Ishikawa (cell line): ENCODE measurements around the gene NUP37.

Experiments used
- EP300 ChIP-seq: IDR thresholded peaks from 2 replicates; pipeline ENCODE4 v1.6.1; 2012; ENCODE audit warnings: borderline replicate concordance
- YY1 ChIP-seq: IDR thresholded peaks from 2 replicates; pipeline ENCODE4 v1.6.1; 2012; ENCODE audit warnings: low read depth
- TF ChIP-seq, protein P1 (sequence below): IDR thresholded peaks from 2 replicates; pipeline ENCODE4 v1.6.1; 2012; ENCODE audit warnings: low read depth, mild to moderate bottlenecking

GRCh38 chr12:102052192-102053061 is 67.5 kb downstream of the NUP37 start:
- no peak for TF ChIP-seq EP300
- TF ChIP-seq, protein P1, sequence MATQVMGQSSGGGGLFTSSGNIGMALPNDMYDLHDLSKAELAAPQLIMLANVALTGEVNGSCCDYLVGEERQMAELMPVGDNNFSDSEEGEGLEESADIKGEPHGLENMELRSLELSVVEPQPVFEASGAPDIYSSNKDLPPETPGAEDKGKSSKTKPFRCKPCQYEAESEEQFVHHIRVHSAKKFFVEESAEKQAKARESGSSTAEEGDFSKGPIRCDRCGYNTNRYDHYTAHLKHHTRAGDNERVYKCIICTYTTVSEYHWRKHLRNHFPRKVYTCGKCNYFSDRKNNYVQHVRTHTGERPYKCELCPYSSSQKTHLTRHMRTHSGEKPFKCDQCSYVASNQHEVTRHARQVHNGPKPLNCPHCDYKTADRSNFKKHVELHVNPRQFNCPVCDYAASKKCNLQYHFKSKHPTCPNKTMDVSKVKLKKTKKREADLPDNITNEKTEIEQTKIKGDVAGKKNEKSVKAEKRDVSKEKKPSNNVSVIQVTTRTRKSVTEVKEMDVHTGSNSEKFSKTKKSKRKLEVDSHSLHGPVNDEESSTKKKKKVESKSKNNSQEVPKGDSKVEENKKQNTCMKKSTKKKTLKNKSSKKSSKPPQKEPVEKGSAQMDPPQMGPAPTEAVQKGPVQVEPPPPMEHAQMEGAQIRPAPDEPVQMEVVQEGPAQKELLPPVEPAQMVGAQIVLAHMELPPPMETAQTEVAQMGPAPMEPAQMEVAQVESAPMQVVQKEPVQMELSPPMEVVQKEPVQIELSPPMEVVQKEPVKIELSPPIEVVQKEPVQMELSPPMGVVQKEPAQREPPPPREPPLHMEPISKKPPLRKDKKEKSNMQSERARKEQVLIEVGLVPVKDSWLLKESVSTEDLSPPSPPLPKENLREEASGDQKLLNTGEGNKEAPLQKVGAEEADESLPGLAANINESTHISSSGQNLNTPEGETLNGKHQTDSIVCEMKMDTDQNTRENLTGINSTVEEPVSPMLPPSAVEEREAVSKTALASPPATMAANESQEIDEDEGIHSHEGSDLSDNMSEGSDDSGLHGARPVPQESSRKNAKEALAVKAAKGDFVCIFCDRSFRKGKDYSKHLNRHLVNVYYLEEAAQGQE = no peak
- TF ChIP-seq YY1 = no peak
